ENCODE data around the gene LMBRD1. TPM values are rescaled to one million over a fixed set of nuclear protein-coding genes. Genes with fewer than 3 reads are reported as not detected.
A peak's percentile ranks its signal among the peaks of the same experiment; 100 is the strongest.

LMBRD1 gene
- total RNA-seq, 2 donors from 2014 or later, result 30.1 to 34.8 TPM

DNA sequence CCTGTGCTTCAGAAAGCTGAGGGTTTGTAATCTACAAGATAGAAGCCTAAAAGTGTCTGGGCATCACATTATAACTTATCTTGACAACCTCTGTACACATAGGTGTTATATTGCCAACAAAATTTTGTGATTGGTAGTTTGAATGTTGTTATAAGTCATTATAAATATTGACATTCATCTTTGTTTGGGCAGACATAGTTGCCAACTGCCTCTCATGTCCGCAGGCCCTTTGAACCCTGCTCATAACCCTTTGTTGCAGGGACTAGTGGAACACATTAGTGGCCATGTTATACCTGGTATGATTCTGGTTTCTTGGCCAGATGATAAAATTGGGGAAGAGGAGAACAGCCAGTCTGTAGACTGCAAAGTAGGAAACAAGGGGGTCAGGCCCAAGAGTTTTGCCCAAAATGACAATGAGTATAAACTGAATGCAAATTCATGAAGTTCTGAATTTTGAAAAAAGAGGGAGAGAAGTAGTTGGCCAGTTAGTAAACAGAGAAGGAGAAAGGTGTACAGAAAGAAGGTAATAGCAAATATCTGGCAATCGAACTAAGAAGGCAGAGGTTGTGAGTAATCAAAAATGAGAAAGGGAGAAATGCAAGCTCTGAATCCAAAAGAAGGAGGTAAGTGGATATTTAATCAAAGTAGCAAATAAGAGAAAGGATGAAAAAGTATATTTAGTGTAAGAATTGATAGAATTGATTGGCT lies 21.6 kb upstream of the LMBRD1 start:
- TF ChIP-seq, protein P1, sequence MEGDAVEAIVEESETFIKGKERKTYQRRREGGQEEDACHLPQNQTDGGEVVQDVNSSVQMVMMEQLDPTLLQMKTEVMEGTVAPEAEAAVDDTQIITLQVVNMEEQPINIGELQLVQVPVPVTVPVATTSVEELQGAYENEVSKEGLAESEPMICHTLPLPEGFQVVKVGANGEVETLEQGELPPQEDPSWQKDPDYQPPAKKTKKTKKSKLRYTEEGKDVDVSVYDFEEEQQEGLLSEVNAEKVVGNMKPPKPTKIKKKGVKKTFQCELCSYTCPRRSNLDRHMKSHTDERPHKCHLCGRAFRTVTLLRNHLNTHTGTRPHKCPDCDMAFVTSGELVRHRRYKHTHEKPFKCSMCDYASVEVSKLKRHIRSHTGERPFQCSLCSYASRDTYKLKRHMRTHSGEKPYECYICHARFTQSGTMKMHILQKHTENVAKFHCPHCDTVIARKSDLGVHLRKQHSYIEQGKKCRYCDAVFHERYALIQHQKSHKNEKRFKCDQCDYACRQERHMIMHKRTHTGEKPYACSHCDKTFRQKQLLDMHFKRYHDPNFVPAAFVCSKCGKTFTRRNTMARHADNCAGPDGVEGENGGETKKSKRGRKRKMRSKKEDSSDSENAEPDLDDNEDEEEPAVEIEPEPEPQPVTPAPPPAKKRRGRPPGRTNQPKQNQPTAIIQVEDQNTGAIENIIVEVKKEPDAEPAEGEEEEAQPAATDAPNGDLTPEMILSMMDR (conservative IDR thresholded peaks at IDR 0.05), result no peak
- no peak overlapping the region for H3K27ac ChIP-seq (ENCODE audit: low read depth, low read length)
- Mint-ChIP-seq H3K36me3 (ENCODE audit: low read depth) (no peaks in the 10 kb centered on the region), H3K27ac (no peak overlapping the region), H3K27me3 (ENCODE audit: insufficient read depth) (no peaks in the 10 kb centered on the region), H3K4me3 (no peak overlapping the region), H3K9me3 (no peaks in the 10 kb centered on the region), H3K4me1 (peaks cover 30% of the 10 kb centered on the region)
- H3K9me3 ChIP-seq (ENCODE audit: control insufficient read depth, low read length), result no peaks in the 10 kb centered on the region
- H3K36me3 ChIP-seq (ENCODE audit: control insufficient read depth, insufficient read depth, low read length), result no peaks in the 10 kb centered on the region
- no peak overlapping the region for H3K4me3 ChIP-seq (ENCODE audit: low read length)
- no peak overlapping the region for H3K9ac ChIP-seq (ENCODE audit: extremely low read depth, low read length, poor library complexity, severe bottlenecking)
- H3K4me1 ChIP-seq (ENCODE audit: control insufficient read depth, insufficient read depth, low read length), result peaks cover 12% of the 10 kb centered on the region
- WGBS, 2 experiments (ENCODE audit: insufficient coverage in 1 of 2, insufficient read length in 1 of 2), result 88 to 95% methylated on average over 2 of the region's 2 CpGs
- H3K27me3 ChIP-seq (ENCODE audit: control insufficient read depth, insufficient read depth, low read length, poor library complexity, severe bottlenecking), result no peaks in the 10 kb centered on the region
- DNase-seq, result no peak

GRCh38 chr6:69817358-69817757 lies 20.5 kb upstream of the LMBRD1 start:
- H3K4me3 Mint-ChIP-seq, result no peak overlapping the region
- DNase-seq, result no peak
- no peak overlapping the region for H3K27ac Mint-ChIP-seq
- H3K9me3 Mint-ChIP-seq, result no peaks in the 10 kb centered on the region
- H3K27me3 Mint-ChIP-seq (ENCODE audit: insufficient read depth), result no peaks in the 10 kb centered on the region
- Histone ChIP-seq H3K27me3 (ENCODE audit: control insufficient read depth, insufficient read depth, low read length, poor library complexity, severe bottlenecking) (no peaks in the 10 kb centered on the region), H3K27ac (ENCODE audit: low read depth, low read length) (no peak overlapping the region), H3K9me3 (ENCODE audit: control insufficient read depth, low read length) (no peaks in the 10 kb centered on the region), H3K36me3 (ENCODE audit: control insufficient read depth, insufficient read depth, low read length) (no peaks in the 10 kb centered on the region), H3K4me1 (ENCODE audit: control insufficient read depth, insufficient read depth, low read length) (peaks cover 14% of the 10 kb centered on the region), H3K4me3 (ENCODE audit: low read length) (no peak overlapping the region), H3K9ac (ENCODE audit: extremely low read depth, low read length, poor library complexity, severe bottlenecking) (no peak overlapping the region)
- TF ChIP-seq, protein P1 (conservative IDR thresholded peaks at IDR 0.05), result no peak
- H3K4me1 Mint-ChIP-seq, result peaks cover 38% of the 10 kb centered on the region
- H3K36me3 Mint-ChIP-seq (ENCODE audit: low read depth), result no peaks in the 10 kb centered on the region

DNA sequence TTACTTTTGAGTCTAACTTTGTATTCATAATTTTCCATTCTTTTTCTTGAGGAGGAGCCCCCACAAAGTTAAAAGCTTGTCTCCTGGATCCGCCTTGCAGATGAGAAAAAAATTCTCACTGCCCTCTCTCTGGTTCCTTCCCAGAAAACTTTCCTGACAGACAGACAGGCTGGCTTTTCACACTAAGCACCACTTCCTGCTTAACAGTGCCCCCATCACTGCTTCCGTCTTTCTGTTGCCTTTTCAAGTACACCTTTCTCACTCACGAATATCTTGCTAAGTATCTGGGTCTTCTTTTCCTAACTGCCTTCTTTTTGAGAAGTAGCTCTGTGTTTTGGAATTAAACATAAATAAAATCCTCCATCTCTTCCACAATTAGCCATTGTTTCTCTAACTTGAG lies 19.8 kb upstream of the LMBRD1 start:
- H3K27ac Mint-ChIP-seq, result peak overlapping the region; percentile 48
- H3K36me3 ChIP-seq (ENCODE audit: control insufficient read depth, insufficient read depth, low read length), result no peaks in the 10 kb centered on the region
- WGBS, 2 experiments (ENCODE audit: insufficient coverage in 1 of 2, insufficient read length in 1 of 2), result 61 to 67% methylated on average over 2 to 3 of the region's 3 CpGs
- H3K9me3 Mint-ChIP-seq, result no peaks in the 10 kb centered on the region
- H3K27me3 ChIP-seq (ENCODE audit: control insufficient read depth, insufficient read depth, low read length, poor library complexity, severe bottlenecking), result no peaks in the 10 kb centered on the region
- H3K4me3 ChIP-seq (ENCODE audit: low read length), result no peak overlapping the region
- H3K4me1 Mint-ChIP-seq, result peaks cover 38% of the 10 kb centered on the region
- no peak overlapping the region for H3K27ac ChIP-seq (ENCODE audit: low read depth, low read length)
- H3K27me3 Mint-ChIP-seq (ENCODE audit: insufficient read depth), result no peaks in the 10 kb centered on the region
- no peak for DNase-seq
- H3K4me3 Mint-ChIP-seq, result no peak overlapping the region
- no peaks in the 10 kb centered on the region for H3K36me3 Mint-ChIP-seq (ENCODE audit: low read depth)
- H3K4me1 ChIP-seq (ENCODE audit: control insufficient read depth, insufficient read depth, low read length), result peaks cover 15% of the 10 kb centered on the region
- TF ChIP-seq, protein P1 (conservative IDR thresholded peaks at IDR 0.05), result no peak
- no peak overlapping the region for H3K9ac ChIP-seq (ENCODE audit: extremely low read depth, low read length, poor library complexity, severe bottlenecking)
- no peaks in the 10 kb centered on the region for H3K9me3 ChIP-seq (ENCODE audit: control insufficient read depth, low read length)
